ENCODE data around the gene PI16.
A peak's percentile ranks its signal among the peaks of the same experiment; 100 is the strongest.

PI16 gene

DNA sequence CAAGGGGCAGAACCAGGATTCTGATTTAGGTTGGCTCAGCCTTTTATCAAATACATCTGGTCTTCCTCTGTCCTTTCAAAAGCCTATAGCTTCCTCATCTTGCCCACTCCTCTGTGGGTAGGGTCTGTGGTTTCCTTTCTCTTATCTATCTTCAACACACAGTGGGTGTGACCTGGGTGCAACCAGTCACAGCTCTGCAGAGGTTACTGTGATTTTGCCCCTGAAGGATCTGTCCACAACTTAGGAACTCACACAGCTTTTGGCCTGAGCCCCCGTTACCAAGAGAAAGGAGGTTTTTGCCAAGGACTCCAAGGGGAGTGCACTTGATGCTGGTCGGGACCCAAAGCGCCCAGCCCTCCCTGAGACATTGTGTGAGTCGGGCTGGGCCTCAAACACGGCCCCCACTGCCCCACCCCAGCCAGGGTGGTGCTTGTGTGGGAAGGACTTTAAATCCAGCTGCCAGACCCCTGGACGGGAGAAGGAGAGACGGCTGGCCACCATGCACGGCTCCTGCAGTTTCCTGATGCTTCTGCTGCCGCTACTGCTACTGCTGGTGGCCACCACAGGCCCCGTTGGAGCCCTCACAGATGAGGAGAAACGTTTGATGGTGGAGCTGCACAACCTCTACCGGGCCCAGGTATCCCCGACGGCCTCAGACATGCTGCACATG, at the start of gene PI16:
PI16 (plus strand) TSS at position 477 of the 670 bp plus-strand sequence; CDS start at position 500, 23 bp downstream.
- no peak for DNase-seq

DNA sequence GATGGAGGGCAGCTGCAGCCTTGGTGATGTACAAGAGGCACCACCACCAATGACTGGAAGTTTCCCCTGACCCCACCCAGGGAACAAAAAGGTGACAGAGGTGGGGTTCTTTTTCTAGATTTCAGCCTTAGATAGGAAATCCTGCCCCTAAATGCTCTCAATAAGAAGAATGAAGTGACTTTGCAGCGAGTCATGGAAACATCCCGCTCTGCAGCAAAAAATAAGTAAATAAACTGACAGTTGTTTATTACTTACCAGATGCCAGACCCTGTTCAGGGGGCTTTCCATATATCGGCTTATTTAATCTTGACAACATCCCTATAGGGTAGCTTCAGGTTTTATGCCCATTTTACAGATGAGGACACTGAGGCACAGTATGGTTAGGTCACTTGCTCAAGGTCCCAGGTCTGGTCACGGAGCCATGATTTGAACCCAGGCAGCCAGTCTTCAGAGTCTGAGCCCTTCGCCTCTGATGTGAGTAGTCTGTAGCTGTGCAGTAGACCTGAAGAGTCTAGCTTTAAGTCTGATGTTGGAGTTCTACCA, 49.6 kb upstream of the PI16 start:
- no peak for DNase-seq

GRCh38 chr6:36906539-36907325, 47.8 kb upstream of the PI16 start:
- peak in 1 of 2 experiments; percentile 30 for DNase-seq

- no peak for DNase-seq
These were observed 46.8 kb upstream of the PI16 start for GRCh38 chr6:36907781-36908180.

DNA sequence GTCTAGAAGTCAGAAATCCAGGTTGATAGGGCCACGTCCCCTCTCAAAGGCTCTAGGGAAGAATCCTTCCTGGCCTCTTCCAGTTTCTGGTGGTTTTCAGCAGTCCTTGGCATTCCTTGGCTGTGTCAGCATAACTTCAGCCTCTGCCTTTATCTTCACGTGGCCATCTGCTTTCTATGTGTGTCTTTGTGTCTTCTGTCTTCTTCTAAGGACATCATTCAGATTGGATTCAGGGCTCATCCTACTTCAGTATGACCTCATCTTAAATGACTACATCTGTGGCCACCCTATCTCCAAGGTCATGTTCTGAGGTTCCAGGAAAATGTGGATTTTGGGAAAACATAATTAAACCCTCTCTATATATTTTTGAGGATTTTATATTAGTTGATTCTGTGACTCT, 45.8 kb upstream of the PI16 start:
- DNase-seq = no peak

DNA sequence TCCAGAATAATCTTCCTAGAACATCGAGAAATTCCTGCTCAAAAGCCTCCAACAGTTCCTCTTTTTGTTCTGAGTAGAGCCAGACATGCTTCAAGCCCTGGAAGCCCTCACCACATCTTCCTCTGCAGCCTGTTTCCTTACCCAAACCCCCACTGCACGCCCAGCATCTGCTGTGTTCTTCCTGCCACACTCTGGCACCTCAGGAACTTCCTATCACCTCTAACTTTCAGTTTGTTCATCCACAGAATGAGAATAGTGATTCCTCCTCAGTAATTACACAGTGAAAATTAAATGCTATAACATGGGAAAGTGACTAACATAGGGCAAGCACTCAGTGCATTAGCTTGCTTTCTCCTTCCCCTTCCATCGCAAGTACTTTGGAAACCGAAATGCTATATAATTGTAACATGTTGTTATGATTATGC, 42.5 kb upstream of the PI16 start:
- DNase-seq = no peak

- DNase-seq = no peak
These were observed 42.0 kb upstream of the PI16 start for GRCh38 chr6:36912586-36912985.

DNA sequence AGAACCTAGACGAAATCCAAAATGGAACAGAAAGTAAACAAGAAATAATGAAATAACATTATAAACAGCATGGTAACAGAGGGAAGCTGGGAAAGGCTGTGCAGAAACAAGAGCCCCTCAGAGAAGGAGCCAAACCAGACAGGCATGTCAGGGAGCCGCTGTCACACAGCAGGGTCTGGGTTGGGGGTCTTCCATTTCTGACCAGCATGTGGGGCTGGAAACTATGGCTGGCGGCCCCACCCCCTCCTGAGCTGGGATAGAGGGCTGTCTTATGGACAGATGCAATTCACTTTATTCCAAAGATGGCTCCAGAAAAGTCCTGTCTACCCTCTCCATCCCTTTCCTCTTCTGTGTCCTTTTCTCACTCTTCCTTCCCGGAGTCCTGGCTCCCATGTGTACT, 41.5 kb upstream of the PI16 start:
- DNase-seq = no peak

DNA sequence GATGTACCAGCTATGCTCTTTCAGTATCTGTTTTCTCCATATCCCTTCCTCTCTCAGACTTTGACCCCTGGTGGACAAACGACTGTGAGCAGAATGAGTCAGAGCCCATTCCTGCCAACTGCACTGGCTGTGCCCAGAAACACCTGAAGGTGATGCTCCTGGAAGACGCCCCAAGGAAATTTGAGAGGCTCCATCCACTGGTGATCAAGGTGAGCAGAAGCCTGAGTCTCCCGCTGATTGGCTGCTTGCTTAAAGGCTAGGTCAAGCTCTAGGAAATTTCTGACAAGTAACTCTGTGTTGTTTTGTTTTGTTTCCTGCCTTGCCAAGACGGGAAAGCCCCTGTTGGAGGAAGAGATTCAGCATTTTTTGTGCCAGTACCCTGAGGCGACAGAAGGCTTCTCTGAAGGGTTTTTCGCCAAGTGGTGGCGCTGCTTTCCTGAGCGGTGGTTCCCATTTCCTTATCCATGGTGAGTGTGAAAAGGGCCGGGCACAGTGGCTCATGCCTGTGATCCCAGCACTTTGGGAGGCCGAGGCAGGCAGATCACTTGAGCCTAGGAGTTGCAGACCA, 40.2 kb upstream of the PI16 start:
- DNase-seq = no peak

DNA sequence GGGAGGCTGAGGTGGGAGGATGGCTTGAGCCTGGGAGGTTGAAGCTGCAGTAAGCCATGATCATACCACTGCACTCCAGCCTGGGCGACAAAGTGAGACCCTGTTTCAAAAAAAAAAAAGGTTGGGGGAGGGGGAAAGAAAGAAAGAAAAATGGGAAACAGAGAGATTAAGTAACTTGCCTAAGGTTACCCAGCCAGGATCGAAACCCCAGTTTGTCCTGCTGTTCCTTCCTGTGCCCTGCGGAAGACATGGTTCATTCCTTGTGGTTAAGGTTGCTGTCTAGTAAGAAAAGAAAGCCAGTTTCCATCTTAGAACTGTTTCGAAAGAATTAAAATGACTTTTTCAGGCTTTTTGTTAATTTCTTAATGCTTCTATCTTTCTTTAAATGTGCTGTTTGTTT, 38.9 kb upstream of the PI16 start:
- DNase-seq = no peak

- DNase-seq = no peak
These were observed 38.4 kb upstream of the PI16 start for GRCh38 chr6:36916126-36916525.

GRCh38 chr6:36917541-36918193, 36.9 kb upstream of the PI16 start:
- no peak for DNase-seq

GRCh38 chr6:36920049-36920448, 34.5 kb upstream of the PI16 start:
- no peak for DNase-seq

GRCh38 chr6:36920546-36920945, 34.0 kb upstream of the PI16 start:
- DNase-seq = no peak

- DNase-seq = no peak
These were observed 30.4 kb upstream of the PI16 start for GRCh38 chr6:36924131-36924530.

DNA sequence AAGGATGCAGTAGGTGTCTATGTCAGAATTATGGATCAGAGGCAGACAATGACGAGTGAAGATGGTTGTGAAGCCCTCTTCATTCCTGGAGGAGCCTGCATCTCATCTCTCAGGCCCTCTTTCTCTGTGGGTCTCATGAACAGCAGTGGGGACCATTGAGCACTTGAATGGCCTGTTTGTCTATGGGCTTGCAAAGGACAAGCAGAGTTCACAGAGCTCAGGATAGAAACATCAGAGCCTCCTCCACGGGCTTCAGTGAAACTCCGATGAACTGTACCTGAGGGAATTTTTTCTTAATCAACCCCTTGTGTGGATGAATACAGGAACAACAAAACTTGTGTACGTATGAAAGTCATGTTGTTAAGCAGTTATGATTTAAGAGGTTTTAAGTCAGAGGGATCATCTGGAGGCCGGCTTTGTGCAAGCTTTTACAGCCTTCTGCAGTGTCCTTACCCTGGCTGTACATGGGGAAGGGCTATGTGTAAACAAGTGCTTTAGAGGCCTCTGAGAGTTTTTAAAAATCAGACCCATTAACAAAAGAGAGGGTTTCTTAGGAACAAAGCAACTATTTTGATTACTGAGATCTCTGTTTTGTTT, 29.7 kb upstream of the PI16 start:
- no peak for DNase-seq

DNA sequence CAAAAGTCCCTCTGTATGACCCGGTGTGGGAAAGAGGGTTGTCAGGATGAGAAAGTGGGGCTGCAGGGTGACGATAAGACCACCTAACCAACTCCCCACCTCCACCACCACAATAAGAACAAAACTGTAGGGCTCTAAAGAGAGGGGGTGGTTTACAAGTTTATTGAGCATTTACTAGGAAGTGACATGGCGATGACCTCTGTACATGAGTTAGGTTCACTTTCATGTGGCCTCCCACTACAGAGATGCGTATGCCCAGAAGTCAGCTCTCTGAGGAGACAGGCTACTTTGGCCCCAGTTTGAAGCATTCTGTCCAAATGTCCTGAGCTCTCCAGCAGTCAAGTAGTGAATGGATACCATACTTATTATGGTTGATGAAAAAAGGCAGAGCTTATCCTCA, 28.7 kb upstream of the PI16 start:
- no peak for DNase-seq

DNA sequence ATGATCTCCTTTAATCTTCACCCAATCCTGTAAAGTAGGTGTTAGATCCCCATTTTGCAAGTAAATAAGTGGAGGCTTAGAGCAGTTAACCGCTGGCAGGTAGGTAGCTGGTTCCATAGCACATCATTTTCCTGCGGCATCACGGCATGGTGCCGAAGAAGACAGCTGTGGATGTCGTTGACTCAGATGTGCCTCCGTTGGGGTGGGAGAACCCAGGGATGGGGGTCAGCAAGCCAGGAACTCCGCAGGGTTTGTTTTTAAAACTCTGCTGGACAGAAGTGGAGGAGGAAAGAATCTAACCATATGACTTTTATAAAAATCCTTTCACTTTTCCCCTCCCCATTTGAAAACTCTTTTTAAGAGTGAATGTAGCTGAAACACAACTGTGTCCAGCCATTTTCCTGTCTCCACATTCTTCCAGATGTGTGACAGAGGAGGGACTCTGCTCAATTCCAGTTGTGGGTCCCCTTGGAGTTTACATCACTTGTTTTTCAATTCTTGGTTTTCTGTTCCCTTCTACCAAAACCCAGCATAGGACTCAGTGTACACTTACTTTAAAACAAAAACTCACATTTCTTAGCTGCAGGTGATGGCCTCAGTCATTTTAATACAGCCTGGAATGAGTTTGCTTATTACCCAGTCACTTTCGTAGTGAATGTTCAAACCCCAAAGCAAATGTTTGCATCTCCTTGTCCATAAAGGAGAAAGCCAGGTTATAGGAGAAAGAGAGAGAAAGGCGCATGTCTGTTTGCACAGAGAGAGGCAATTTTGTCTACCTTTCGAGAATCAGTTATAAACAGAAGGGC, 27.6 kb upstream of the PI16 start:
- DNase-seq = no peak

GRCh38 chr6:36927691-36928546, 26.6 kb upstream of the PI16 start:
- no peak for DNase-seq

- DNase-seq = peak; percentile 8 to 41
These were observed 26.0 kb upstream of the PI16 start for GRCh38 chr6:36928547-36928918.

- no peak for DNase-seq
These were observed 25.4 kb upstream of the PI16 start for GRCh38 chr6:36929152-36929551.
